GM12878 (cell line): Measurements from ENCODE around the gene TTLL11. TPM values are rescaled to one million over a fixed set of nuclear protein-coding genes. Genes with fewer than 3 reads are reported as not detected.

Experiments
- ATAC-seq: fragments of 200-7000 bp; cut with Tn5 transposase; 3 replicates; pipeline ENCODE4 v1.9.1; 2020; ENCODE audit warnings: mild to moderate bottlenecking, moderate library complexity
- BruUV-seq: library from RNA; stranded (reverse); fragments of 400-500 nt; replicated peaks from 2 replicates; lab custom pipeline; 2021; lab: Mats Ljungman, UMichigan
- CTCF ChIA-PET: fragments of 300-600 bp; sonication (Branson Sonifier 250); formaldehyde crosslinking; extraction: SDS; loops from one replicate; lab custom pipeline; 2021; ENCODE audit warnings: inconsistent platforms; lab: Yijun Ruan, JAX
- POLR2A ChIA-PET: fragments of 350-600 bp; formaldehyde crosslinking; extraction: SDS; loops from one replicate; lab custom pipeline; 2021; ENCODE audit warnings: inconsistent platforms; lab: Charles Lee
- RAD21 ChIA-PET: fragments of 300-600 bp; sonication (Branson Sonifier 250); formaldehyde crosslinking; loops from one replicate; lab custom pipeline; 2023; ENCODE audit warnings: antibody characterized with exemption; ENCODE audit not compliant: unreplicated experiment; lab: Charles Lee
- SMC1A ChIA-PET: fragments of 300-600 bp; sonication (Branson Sonifier 250); formaldehyde crosslinking; loops from one replicate; lab custom pipeline; 2023; ENCODE audit not compliant: unreplicated experiment, uncharacterized antibody; lab: Charles Lee
- DNase-seq: peaks from one replicate; pipeline ENCODE4 v3.0.0-alpha.2; 2011; ENCODE audit warnings: low read depth, low spot score
- FAIRE-seq: peaks from 3 replicates; lab custom pipeline; 2011; peaks lifted over from hg19 to GRCh38; lab: Jason Lieb, UNC
- H2AFZ ChIP-seq: 2 replicates; pipeline ENCODE4 v1.6.0; 2011; ENCODE audit warnings: low read depth, low read length, control low read depth; ENCODE audit not compliant: control insufficient read depth
- H3K27ac ChIP-seq: 2 replicates; pipeline ENCODE4 v1.5.1; 2011; ENCODE audit warnings: control low read depth; ENCODE audit not compliant: control insufficient read depth, insufficient read depth
- H3K27me3 ChIP-seq, 2 experiments: replicated peaks in 1 of 2; 2 replicates each; pipeline versions ENCODE4 v1.6.0 to v1.6.1; 2011; ENCODE audit warnings: low read length in 1 of 2; ENCODE audit not compliant: control insufficient read depth in 2 of 2, insufficient read depth in 2 of 2
- H3K36me3 ChIP-seq, 2 experiments: 2 replicates each; pipeline ENCODE4 v1.5.1; 2011; ENCODE audit warnings: low read length in 1 of 2; ENCODE audit not compliant: control insufficient read depth in 2 of 2, insufficient read depth in 2 of 2
- H3K4me1 ChIP-seq: 2 replicates; pipeline ENCODE4 v1.6.1; 2011; ENCODE audit warnings: mild to moderate bottlenecking, low read length, moderate library complexity, mixed read lengths; ENCODE audit not compliant: control insufficient read depth, insufficient read depth
- H3K4me2 ChIP-seq: 2 replicates; pipeline ENCODE4 v1.6.0; 2011; ENCODE audit warnings: control low read depth; ENCODE audit not compliant: control insufficient read depth, insufficient read depth
- H3K4me3 ChIP-seq: fragments of 200-600 bp; sonication (generic); 2 replicates; pipeline ENCODE4 v1.5.1; 2016
- H3K79me2 ChIP-seq: 2 replicates; pipeline ENCODE4 v1.6.0; 2011; ENCODE audit warnings: low read length; ENCODE audit not compliant: control insufficient read depth, insufficient read depth
- H3K9ac ChIP-seq: 2 replicates; pipeline ENCODE4 v1.8.0; 2011; ENCODE audit warnings: low read length, control low read depth, mixed read lengths; ENCODE audit not compliant: control insufficient read depth, insufficient read depth
- H3K9me3 ChIP-seq: replicated peaks from 3 replicates; pipeline ENCODE4 v1.5.1; 2011; ENCODE audit warnings: mild to moderate bottlenecking, low read length; ENCODE audit not compliant: control insufficient read depth, insufficient read depth
- H4K20me1 ChIP-seq: 2 replicates; pipeline ENCODE4 v1.6.0; 2011; ENCODE audit not compliant: control insufficient read depth, insufficient read depth
- EZH2 ChIP-seq: IDR thresholded peaks from 2 replicates; pipeline ENCODE4 v1.6.1; 2012; ENCODE audit warnings: low read depth, mild to moderate bottlenecking, control low read depth, inconsistent platforms, low read length, borderline replicate concordance; ENCODE audit not compliant: control insufficient read depth
- POLR2AphosphoS2 ChIP-seq: IDR thresholded peaks from 2 replicates; pipeline ENCODE4 v1.6.1; 2011; ENCODE audit warnings: low read depth, mild to moderate bottlenecking, low read length, improper control_type of control experiment, moderate library complexity
- POLR2AphosphoS5 ChIP-seq: IDR thresholded peaks from 2 replicates; pipeline ENCODE4 v1.6.1; 2011; ENCODE audit warnings: mild to moderate bottlenecking, low read length, inconsistent platforms
- WGBS: methylation state at CpG from one replicate; pipeline ENCODE4 v1.1.6; 2016; ENCODE audit warnings: low lambda C conversion rate; ENCODE audit not compliant: insufficient replicate concordance, insufficient coverage; ENCODE audit errors: missing lambda C conversion rate; 5-methylcytosine and 5-hydroxymethylcytosine counted together
- in situ Hi-C: fragments of 300-500 bp; cut with MboI; formaldehyde crosslinking; loops from 9 replicates; pipeline ENCODE4 v1.14.3; 2018; ENCODE audit warnings: mixed read lengths
- intact Hi-C: fragments of 100-400 bp; cut with micrococcal nuclease; formaldehyde crosslinking; loops from one replicate; pipeline ENCODE4 v1.14.2; 2022; ENCODE audit not compliant: unreplicated experiment
- polyA plus RNA-seq, 11 experiments: library from polyadenylated mRNA; depleted of rRNA in 4 of 11; unstranded in 6 of 11; stranded (reverse) in 5 of 11; fragments of >200 nt; fragmentation: Nextera tagmentation in 4 of 11; fragmentation: Illumina TruSeq in 1 of 11; extraction: Ambion mirVana in 4 of 11; extraction: Trizol in 1 of 11; gene quantifications; 1 replicate in 1 of 11; 2 replicates in 10 of 11; pipeline versions ENCODE4 v1.2.1 to v1.2.3, GENCODE V29; 2011 to 2016; ENCODE audit warnings: inconsistent platforms in 2 of 11, missing spikeins in 2 of 11, low read depth in 1 of 11
- total RNA-seq, 4 experiments: library from RNA; depleted of rRNA in 3 of 4; stranded (reverse); fragments of >200 nt in 3 of 4; fragmentation: Illumina TruSeq in 1 of 4; extraction: Trizol in 1 of 4; gene quantifications; 2 replicates each; pipeline versions ENCODE4 v1.2.1 to v1.2.3, GENCODE V29; 2013 to 2021
- TF ChIP-seq, protein P1 (sequence below): fragments of 450-650 bp; IDR thresholded peaks from 2 replicates; pipeline ENCODE4 v1.6.1; 2016; ENCODE audit warnings: mild to moderate bottlenecking
- TF ChIP-seq, protein P2 (sequence below): IDR thresholded peaks from 2 replicates; pipeline ENCODE4 v1.6.1; 2011; ENCODE audit warnings: mild to moderate bottlenecking, low read depth, low read length, moderate library complexity; ENCODE audit not compliant: insufficient replicate concordance

The TTLL11 gene
- total and polyA plus RNA-seq, 10 of the 15 experiments (the other 5 are each of a cell fraction or from before 2014, with no cell fraction given), result 1.2 to 3.7 (median 2.9) TPM

DNA sequence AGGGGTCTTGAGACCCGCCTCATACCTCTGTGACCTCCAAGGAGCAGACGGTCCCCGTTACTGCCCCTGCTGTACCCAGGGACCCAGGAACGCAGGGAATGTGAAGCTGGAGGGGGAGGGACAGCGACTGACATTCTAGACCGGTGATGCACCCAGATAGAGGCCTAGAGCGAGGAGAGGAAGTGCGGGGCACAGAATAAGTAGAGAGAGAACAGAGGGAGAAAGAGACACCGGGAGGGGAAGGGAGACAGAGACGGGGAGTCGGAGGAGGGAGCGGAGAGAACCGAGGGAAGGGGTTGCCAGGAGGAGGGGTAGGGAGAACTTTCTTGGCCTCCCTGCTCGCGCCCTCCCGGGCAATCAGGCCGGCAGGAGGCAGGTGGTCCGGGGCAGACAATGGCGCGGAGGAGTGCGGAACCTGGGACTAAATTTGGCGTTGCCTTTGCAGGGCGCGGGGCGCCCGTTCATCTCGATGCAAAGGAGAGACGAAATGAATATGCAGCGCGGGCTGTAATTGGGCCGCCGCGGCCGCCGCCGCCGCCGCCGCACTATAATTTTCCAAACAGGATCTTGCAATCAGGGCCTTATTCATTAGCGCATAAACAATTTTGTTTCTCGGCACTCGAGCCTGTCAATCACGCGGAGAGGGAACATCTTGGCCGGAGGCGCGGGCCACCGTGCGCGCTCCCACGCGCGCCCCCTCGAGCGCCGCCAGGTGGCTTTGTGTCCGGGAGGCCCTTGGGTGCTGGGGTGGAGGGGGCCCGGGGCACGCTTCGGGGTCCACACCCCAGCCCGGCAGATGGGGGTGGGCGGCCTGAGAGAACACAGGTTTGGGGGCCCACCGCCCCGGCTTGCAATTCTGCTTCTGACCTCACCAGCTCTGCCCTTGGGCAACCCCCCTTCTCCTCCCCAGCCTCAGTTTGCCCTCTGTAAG lies 33.5 kb upstream of the TTLL11 start:
- no peak overlapping the region for H3K27ac ChIP-seq
- 0 out of 2 replicates have a peak overlapping the region, but pooled peaks have one; percentile 3 for H3K4me2 ChIP-seq
- H4K20me1 ChIP-seq, result no peaks in the 10 kb centered on the region
- CTCF ChIA-PET, result interaction anchor here (1.1 to 11.7 kb wide), 8 partner anchors 9 to 236 kb away, joined by 3 to 190 read pairs (median 10); no protein-coding TSS in a partner anchor
- ATAC-seq, result no peak
- H3K9ac ChIP-seq, result no peak overlapping the region
- in situ Hi-C loops (loop anchor here (10.0 kb wide), 1 partner anchor 328 kb away; no protein-coding TSS in a partner anchor), intact Hi-C loops (loop anchor here (10.0 kb wide), 1 partner anchor 582 kb away; no protein-coding TSS in a partner anchor)
- SMC1A ChIA-PET, result interaction anchor here (1.1 to 4.2 kb wide), 4 partner anchors 27 to 224 kb away, joined by 3 to 37 read pairs (median 4); partner anchors contain the start of genes MRRF and RBM18
- H3K4me1 ChIP-seq, result no peaks in the 10 kb centered on the region
- no peak for FAIRE-seq
- DNase-seq, result no peak
- H3K36me3 ChIP-seq, result no peaks in the 10 kb centered on the region
- H3K27me3 ChIP-seq, result peaks cover 2 to 12% of the 10 kb centered on the region in 2 experiments; a peak in 2 of 4 replicates
- POLR2A ChIA-PET, result no interaction called here
- TF ChIP-seq, protein P1, sequence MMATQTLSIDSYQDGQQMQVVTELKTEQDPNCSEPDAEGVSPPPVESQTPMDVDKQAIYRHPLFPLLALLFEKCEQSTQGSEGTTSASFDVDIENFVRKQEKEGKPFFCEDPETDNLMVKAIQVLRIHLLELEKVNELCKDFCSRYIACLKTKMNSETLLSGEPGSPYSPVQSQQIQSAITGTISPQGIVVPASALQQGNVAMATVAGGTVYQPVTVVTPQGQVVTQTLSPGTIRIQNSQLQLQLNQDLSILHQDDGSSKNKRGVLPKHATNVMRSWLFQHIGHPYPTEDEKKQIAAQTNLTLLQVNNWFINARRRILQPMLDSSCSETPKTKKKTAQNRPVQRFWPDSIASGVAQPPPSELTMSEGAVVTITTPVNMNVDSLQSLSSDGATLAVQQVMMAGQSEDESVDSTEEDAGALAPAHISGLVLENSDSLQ, result peak; percentile 65
- TF ChIP-seq POLR2AphosphoS2 (no peak), POLR2AphosphoS5 (no peak), EZH2 (0 out of 2 replicates have a peak, but pooled peaks have one; percentile 19)
- TF ChIP-seq, protein P2, sequence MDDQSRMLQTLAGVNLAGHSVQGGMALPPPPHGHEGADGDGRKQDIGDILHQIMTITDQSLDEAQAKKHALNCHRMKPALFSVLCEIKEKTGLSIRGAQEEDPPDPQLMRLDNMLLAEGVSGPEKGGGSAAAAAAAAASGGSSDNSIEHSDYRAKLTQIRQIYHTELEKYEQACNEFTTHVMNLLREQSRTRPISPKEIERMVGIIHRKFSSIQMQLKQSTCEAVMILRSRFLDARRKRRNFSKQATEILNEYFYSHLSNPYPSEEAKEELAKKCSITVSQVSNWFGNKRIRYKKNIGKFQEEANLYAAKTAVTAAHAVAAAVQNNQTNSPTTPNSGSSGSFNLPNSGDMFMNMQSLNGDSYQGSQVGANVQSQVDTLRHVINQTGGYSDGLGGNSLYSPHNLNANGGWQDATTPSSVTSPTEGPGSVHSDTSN, result peak; percentile 23
- no TSS peak for BruUV-seq
- H3K4me3 ChIP-seq, result no peak overlapping the region
- WGBS, result 9% methylated on average over 54 of the region's 64 CpGs
- no peak overlapping the region for H2AFZ ChIP-seq
- no peaks in the 10 kb centered on the region for H3K79me2 ChIP-seq
- RAD21 ChIA-PET, result interaction anchor here (1.3 to 7.6 kb wide), 4 partner anchors 28 to 328 kb away, joined by 4 to 76 read pairs (median 39); no protein-coding TSS in a partner anchor
- no peaks in the 10 kb centered on the region for H3K9me3 ChIP-seq
